ENCODE measurements around the gene LTA. TPM values are rescaled to one million over a fixed set of nuclear protein-coding genes. Genes with fewer than 3 reads are reported as not detected.

The LTA gene
- not detected in 2 replicates for polyA plus RNA-seq

DNA sequence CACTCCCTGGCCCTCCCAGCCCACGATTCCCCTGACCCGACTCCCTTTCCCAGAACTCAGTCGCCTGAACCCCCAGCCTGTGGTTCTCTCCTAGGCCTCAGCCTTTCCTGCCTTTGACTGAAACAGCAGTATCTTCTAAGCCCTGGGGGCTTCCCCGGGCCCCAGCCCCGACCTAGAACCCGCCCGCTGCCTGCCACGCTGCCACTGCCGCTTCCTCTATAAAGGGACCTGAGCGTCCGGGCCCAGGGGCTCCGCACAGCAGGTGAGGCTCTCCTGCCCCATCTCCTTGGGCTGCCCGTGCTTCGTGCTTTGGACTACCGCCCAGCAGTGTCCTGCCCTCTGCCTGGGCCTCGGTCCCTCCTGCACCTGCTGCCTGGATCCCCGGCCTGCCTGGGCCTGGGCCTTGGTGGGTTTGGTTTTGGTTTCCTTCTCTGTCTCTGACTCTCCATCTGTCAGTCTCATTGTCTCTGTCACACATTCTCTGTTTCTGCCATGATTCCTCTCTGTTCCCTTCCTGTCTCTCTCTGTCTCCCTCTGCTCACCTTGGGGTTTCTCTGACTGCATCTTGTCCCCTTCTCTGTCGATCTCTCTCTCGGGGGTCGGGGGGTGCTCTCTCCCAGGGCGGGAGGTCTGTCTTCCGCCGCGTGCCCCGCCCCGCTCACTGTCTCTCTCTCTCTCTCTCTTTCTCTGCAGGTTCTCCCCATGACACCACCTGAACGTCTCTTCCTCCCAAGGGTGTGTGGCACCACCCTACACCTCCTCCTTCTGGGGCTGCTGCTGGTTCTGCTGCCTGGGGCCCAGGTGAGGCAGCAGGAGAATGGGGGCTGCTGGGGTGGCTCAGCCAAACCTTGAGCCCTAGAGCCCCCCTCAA, at the start of gene LTA:
Gene LTA (plus strand): TSS at position 249 of the 871 bp plus-strand sequence. CDS start 454 bp downstream, at position 703.

DNA sequence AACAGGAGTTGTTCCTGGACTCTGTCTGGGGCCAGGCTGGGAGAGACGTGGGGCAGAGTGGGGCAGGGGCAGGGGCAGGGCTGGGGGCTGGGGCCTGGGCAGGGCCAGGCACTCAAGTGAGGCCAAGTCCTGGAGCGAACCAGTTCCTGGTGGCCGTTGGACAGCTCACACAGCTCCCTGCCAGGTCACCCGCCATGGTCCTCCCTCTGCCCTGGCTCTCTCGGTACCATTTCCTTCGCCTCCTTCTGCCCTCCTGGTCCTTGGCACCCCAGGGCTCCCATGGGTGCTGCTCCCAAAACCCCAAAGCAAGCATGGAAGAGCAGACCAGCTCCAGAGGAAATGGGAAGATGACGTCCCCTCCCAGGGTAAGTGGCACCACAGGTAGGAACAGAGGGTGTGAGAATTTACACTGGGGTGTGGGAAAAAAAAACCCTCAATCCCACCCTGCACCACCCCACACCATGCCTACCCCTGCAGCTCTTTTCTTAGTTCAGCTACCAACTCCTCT, 43.2 kb upstream of the LTA start, which contains the start of gene MCCD1:
Gene MCCD1 (plus strand): TSS at position 142 of the 508 bp plus-strand sequence. CDS start 53 bp downstream, at position 195.

DNA sequence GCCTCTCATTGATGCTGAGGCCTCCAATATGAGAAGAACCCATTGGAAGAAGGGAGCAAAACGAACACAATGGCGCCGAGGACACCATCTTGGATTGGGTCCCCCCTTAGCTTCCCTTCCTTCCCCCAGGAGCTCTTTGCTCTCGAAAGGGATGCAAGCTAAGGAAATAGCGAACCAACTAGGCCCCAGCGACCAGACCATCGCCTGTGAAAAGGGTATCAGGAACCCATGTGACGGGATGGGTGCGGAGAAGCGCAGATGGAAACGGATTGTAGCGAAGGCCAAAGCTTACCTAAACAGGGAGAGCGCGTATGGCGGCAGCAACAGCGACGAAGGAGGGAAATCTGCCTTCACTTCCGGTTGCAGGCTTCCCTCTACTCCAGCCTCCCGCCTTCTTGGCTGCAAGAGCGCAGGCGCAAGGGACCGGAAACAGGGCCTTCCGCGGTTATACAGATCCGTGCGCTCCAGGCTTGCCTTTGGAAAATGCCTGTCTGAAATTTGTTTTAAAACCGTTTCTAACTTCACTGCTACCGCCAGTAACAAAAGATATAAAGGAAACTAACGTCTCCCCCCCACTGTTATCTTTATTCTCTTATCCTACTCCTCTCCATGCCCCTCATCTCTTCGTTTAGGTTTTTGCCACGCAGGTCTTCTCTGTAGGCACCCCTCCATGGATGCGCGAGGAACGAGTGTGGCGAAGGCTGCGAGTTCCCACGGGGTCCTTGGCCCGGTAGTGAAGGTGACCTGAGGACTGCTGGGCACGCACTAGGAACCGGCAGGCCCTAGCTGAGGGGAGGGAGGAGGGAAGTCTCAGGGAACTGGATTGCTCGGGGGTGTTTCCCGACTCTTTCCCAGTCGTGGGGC, 30.2 kb upstream of the LTA start, which contains the start of gene DDX39B:
Gene DDX39B (minus strand): TSS at position 346 of the 864 bp plus-strand sequence. CDS start 1,471 bp downstream, outside the sequence.

GRCh38 chr6:31546339-31546957, 25.6 kb upstream of the LTA start, which contains the start of gene ATP6V1G2:
Gene ATP6V1G2, minus strand, starts transcription at chr6:31546608. Its CDS starts 49 bp downstream, at chr6:31546559.

GRCh38 chr6:31546958-31547726, 24.9 kb upstream of the LTA start, which contains the start of gene NFKBIL1:
Gene NFKBIL1, plus strand, starts transcription at chr6:31547608. Its CDS starts 87 bp downstream, at chr6:31547695.

GRCh38 chr6:31575335-31575901, 3.3 kb downstream of the LTA start, which contains the start of gene TNF:
Gene TNF, plus strand, starts transcription at chr6:31575565. Its CDS starts 177 bp downstream, at chr6:31575742.

DNA sequence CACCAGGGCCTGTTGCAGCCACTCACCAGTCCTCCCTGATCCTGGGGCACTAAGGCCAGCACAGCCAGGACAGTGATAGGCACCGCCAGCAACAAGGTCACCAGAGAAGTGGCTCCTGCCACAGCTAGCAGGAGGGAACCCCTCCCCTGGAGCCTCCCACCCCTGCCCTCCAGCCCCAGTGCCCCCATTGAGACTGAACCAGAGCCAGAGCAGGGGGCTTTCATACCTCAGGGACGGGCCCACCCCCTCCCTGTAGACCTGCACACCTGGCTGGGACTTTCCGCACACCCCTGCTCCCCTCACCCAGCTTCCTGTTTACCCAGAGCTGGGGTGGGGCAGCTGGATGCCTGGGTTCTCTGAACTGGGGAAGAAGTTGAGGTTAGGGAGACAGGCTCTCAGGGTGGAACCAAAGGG, 10.1 kb downstream of the LTA start, which contains the start of gene LTB:
Gene LTB (minus strand): TSS at position 195 of the 414 bp plus-strand sequence. CDS start 7 bp downstream, at position 188.

GRCh38 chr6:31586008-31586407, 13.9 kb downstream of the LTA start, which contains the start of gene LST1:
Gene LST1, plus strand, starts transcription at chr6:31586277. Its CDS starts 1,023 bp downstream, at chr6:31587300.

DNA sequence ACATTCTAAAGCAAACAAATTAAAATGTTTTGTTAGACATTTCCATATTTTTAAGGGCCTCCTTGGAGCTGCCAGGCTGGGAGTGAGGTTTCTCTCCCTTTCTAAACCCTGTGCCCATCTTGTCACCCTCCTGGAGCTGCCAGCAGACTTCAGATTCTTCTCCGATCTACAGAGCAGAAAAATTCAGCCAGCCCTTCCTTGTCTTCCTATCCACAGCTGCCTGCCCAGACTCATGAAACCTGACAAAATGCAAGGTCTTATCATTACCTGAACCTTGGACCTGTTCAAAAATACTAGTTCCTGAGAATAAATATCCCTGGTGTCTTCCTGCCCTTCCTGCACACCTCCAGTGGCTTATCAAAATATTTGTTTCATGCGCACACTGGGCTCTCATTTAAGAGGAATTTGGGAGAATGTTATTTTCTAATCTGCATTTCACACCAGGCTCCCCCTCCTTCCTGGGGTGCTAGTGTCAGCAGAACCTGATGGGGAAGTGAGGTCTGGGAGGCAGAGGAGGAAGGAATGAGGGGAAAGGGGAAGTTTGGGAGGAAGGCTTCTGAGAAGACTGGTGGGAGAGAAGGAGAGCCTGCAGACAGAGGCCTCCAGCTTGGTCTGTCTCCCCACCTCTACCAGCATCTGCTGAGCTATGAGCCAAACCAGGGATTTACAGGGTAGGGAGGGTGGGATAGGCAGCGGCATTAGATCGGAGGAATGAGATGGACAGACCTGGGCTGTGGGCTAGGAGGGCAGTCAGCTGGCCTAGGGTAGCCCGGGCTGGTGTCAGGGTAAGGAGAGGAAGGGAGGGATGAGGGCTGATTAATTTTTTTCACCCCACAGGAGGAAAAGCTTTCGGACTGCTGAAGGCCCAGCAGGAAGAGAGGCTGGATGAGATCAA, 42.8 kb downstream of the LTA start, which contains the start of gene AIF1:
Gene AIF1 (plus strand): TSS at position 551 of the 895 bp plus-strand sequence. CDS start 96 bp downstream, at position 647.

DNA sequence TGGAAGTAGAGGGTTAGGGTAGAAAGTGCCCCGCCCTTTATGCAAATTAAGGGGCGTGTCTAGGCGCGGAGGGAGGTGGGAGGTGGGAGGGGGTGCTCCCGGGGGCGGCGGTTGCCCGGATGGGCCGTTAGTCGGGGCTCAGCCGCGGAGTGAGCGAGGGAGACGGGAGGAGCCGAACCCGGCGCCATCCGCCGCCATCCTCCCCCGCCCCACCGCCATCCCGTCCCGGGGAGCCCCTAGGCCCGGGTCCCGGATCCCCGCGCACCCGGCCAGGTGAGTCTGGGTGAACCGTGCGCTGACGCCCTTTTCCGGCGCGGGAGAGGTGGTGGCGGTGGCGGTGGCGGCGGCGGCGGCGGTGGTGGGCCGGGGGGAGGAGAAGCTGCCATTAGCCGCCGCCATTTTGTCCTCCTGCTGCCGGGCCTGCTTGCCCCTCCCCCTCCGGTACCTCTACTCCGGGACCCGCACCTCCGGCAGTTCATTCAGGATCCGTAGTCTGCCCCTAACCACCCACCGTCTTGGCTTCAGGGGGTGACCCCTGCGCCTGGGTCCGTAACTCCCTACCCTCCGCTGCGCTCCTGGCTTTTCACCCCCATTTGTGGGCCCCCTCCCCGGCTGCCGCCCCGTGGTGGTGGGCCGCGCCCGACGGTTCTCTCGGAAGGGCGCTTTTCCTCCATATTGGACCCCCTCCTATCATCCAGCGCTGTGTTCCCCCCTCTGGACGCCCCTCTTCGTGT, 48.7 kb downstream of the LTA start, which contains the start of gene PRRC2A:
Gene PRRC2A (plus strand): TSS at position 130 of the 734 bp plus-strand sequence. CDS start 2,075 bp downstream, outside the sequence.

Other genes starting within 250 kb of the LTA start
- gene HLA-B, start 215.1 kb upstream of the LTA start, polyA plus RNA-seq = 164 and 256 TPM in 2 replicates
- gene MICA, start 168.7 kb upstream of the LTA start, polyA plus RNA-seq = 0.32 TPM in 1 of 2 replicates, not detected in the other
- gene MICB, start 74.1 kb upstream of the LTA start, polyA plus RNA-seq = not detected in 2 replicates
- gene MCCD1, start 43.3 kb upstream of the LTA start, polyA plus RNA-seq = not detected in 2 replicates
- gene DDX39B, start 30.3 kb upstream of the LTA start, polyA plus RNA-seq = 76.0 and 88.5 TPM in 2 replicates
- 154 and 211 TPM in 2 replicates for gene ATP6V1G2, start 25.7 kb upstream of the LTA start, polyA plus RNA-seq
- gene NFKBIL1, start 24.7 kb upstream of the LTA start, polyA plus RNA-seq = 0.62 and 0.75 TPM in 2 replicates
- gene TNF, start 3.3 kb downstream of the LTA start, polyA plus RNA-seq = not detected in 2 replicates
- gene LTB, start 10.1 kb downstream of the LTA start, polyA plus RNA-seq = not detected in 2 replicates
- not detected in 2 replicates for gene LST1, start 14.0 kb downstream of the LTA start, polyA plus RNA-seq
- gene NCR3, start 20.7 kb downstream of the LTA start, polyA plus RNA-seq = not detected in 2 replicates
- gene AIF1, start 42.9 kb downstream of the LTA start, polyA plus RNA-seq = 2.7 TPM in 1 of 2 replicates, not detected in the other
- 3.7 and 3.8 TPM in 2 replicates for gene PRRC2A, start 48.4 kb downstream of the LTA start, polyA plus RNA-seq
- 16.0 and 30.8 TPM in 2 replicates for gene BAG6, start 80.4 kb downstream of the LTA start, polyA plus RNA-seq
- gene APOM, start 83.6 kb downstream of the LTA start, polyA plus RNA-seq = 1.8 and 2.4 TPM in 2 replicates
- gene C6orf47, start 88.5 kb downstream of the LTA start, polyA plus RNA-seq = 0.39 and 1.3 TPM in 2 replicates
- 3.1 and 4.2 TPM in 2 replicates for gene GPANK1, start 92.7 kb downstream of the LTA start, polyA plus RNA-seq
- 299 and 301 TPM in 2 replicates for gene CSNK2B, start 93.8 kb downstream of the LTA start, polyA plus RNA-seq
- 0.24 and 1.8 TPM in 2 replicates for gene LY6G5B, start 97.7 kb downstream of the LTA start, polyA plus RNA-seq
- 0.29 and 2.4 TPM in 2 replicates for gene LY6G5C, start 108.8 kb downstream of the LTA start, polyA plus RNA-seq
- 67.3 and 71.0 TPM in 2 replicates for gene ABHD16A, start 131.0 kb downstream of the LTA start, polyA plus RNA-seq
- not detected in 2 replicates for gene LY6G6F, start 134.6 kb downstream of the LTA start, polyA plus RNA-seq
- not detected in 2 replicates for gene LY6G6D, start 143.1 kb downstream of the LTA start, polyA plus RNA-seq
- gene LY6G6C, start 149.5 kb downstream of the LTA start, polyA plus RNA-seq = not detected in 2 replicates
- gene MPIG6B, start 151.1 kb downstream of the LTA start, polyA plus RNA-seq = not detected in 2 replicates
- 2.6 and 7.7 TPM in 2 replicates for gene DDAH2, start 157.0 kb downstream of the LTA start, polyA plus RNA-seq
- gene CLIC1, start 164.2 kb downstream of the LTA start, polyA plus RNA-seq = 1.2 and 1.3 TPM in 2 replicates
- gene MSH5, start 167.7 kb downstream of the LTA start, polyA plus RNA-seq = not detected in 2 replicates
- gene SAPCD1, start 190.4 kb downstream of the LTA start, polyA plus RNA-seq = not detected in 2 replicates
- 3.1 TPM in 1 of 2 replicates, not detected in the other for gene VWA7, start 205.0 kb downstream of the LTA start, polyA plus RNA-seq
- gene VARS1, start 223.5 kb downstream of the LTA start, polyA plus RNA-seq = 5.9 and 6.1 TPM in 2 replicates
- 26.3 and 31.0 TPM in 2 replicates for gene LSM2, start 234.7 kb downstream of the LTA start, polyA plus RNA-seq
- 0.76 and 1.6 TPM in 2 replicates for gene HSPA1L, start 243.0 kb downstream of the LTA start, polyA plus RNA-seq
- 3.4 and 5.1 TPM in 2 replicates for gene HSPA1A, start 243.3 kb downstream of the LTA start, polyA plus RNA-seq